Uterus (tissue), 2 donors: ENCODE data around the gene AUTS2.

Experiments used
- CTCF ChIP-seq, 4 experiments: fragments of 200-600 bp in 2 of 4; fragments of 450-650 bp in 2 of 4; sonication (generic) in 2 of 4; IDR thresholded peaks; one replicate each; pipeline ENCODE4 v1.5.1; 2016 to 2019; ENCODE audit warnings: antibody characterized with exemption in 4 of 4, mild to moderate bottlenecking in 2 of 4, moderate library complexity in 1 of 4
- POLR2A ChIP-seq, 2 donors: fragments of 450-650 bp; IDR thresholded peaks; one replicate each; pipeline ENCODE4 v1.6.1; 2016; ENCODE audit warnings: antibody characterized with exemption in 2 of 2, mild to moderate bottlenecking in 1 of 2, moderate library complexity in 1 of 2

DNA sequence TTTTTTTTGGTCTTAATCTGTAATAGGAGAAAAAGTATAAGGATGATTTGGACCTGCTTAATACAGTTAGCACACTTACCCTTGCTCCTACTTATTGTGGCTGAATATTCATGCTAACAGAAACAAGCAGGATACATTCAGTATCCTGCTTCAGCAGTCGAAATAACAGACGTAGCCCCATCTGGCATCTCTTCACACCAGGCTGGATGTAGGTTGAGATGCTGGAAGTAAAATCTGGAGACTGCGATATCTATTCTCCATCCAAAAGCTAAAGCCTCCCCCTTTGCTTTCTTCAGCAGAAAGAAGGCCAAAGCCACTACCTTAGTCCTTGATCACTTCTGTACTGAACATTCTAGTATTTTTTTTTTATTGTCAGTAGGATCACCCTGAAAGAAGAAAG, 537.4 kb downstream of the AUTS2 start:
- TF ChIP-seq CTCF (IDR thresholded peaks at IDR 0.05) = no peak
- TF ChIP-seq POLR2A (IDR thresholded peaks at IDR 0.05) = no peak
